Fibroblast of lung (primary cell): ENCODE data around the gene PAQR5.

Source experiments
- CTCF ChIP-seq, 2 donors: IDR thresholded peaks in 1 of 2; conservative IDR thresholded peaks in 1 of 2; 1 replicate in 1 of 2; 2 replicates in 1 of 2; pipeline ENCODE4 v1.5.1; 2011 to 2012; ENCODE audit warnings: low read length in 2 of 2, control low read depth in 1 of 2, inconsistent platforms in 1 of 2, low read depth in 1 of 2, mild to moderate bottlenecking in 1 of 2
- EZH2 ChIP-seq: IDR thresholded peaks from 2 replicates; pipeline ENCODE4 v1.5.1; 2012; ENCODE audit warnings: low read length, control low read depth, mild to moderate bottlenecking; ENCODE audit errors: missing control alignments

- TF ChIP-seq EZH2 (no peak), CTCF (conservative IDR thresholded peaks at IDR 0.05 in 1 of 2, IDR thresholded peaks at IDR 0.05 in 1 of 2; ENCODE audit: low read depth in 1 of 2, low read length in 2 of 2) (no peak)
These were observed 5.5 kb downstream of the PAQR5 start for GRCh38 chr15:69304182-69304545.
